Measurements from ENCODE around the gene SRSF8. TPM values are rescaled to one million over a fixed set of nuclear protein-coding genes. Genes with fewer than 3 reads are reported as not detected.

SRSF8 gene
- total and polyA plus RNA-seq, 2 donors (not counting 3 experiments of a cell fraction or from before 2014, with no cell fraction given), result 21.9 to 31.3 TPM

GRCh38 chr11:95076981-95077380 is 10.3 kb downstream of the SRSF8 start:
- Histone ChIP-seq H2AFZ (ENCODE audit: low read depth, low read length) (no peak overlapping the region), H3K79me2 (ENCODE audit: control insufficient read depth, insufficient read depth, low read length) (no peaks in the 10 kb centered on the region), H3K9ac (replicated peaks; ENCODE audit: extremely low read depth, insufficient read depth, low read length) (no peak overlapping the region), H3K9me3 (replicated peaks; ENCODE audit: control insufficient read depth, insufficient read depth, low read length) (no peaks in the 10 kb centered on the region), H3K4me1 (ENCODE audit: control insufficient read depth, extremely low read depth, insufficient read depth, low read length) (peaks cover 18% of the 10 kb centered on the region), H3K4me2 (ENCODE audit: insufficient read depth, low read length) (no peak overlapping the region), H3K36me3 (ENCODE audit: control insufficient read depth in 2 of 2, extremely low read depth in 1 of 2, insufficient read depth in 2 of 2, low read length in 2 of 2) (no peaks in the 10 kb centered on the region), H3K9me1 (replicated peaks; ENCODE audit: control insufficient read depth, extremely low read depth, insufficient read depth, low read length) (no peaks in the 10 kb centered on the region), H3K4me3 (replicated peaks in 1 of 3; ENCODE audit: insufficient read depth in 1 of 3, low read depth in 1 of 3, low read length in 3 of 3) (no peak overlapping the region), H3K27me3 (ENCODE audit: control insufficient read depth in 2 of 2, insufficient read depth in 2 of 2, low read length in 2 of 2) (no peaks in the 10 kb centered on the region), H3K27ac (ENCODE audit: insufficient read depth, low read depth, low read length) (no peak overlapping the region), H4K20me1 (replicated peaks; ENCODE audit: control insufficient read depth, extremely low read depth, insufficient read depth, low read length) (no peaks in the 10 kb centered on the region)
- no peak for TF ChIP-seq GATA2 (IDR thresholded peaks at IDR 0.05; ENCODE audit: insufficient read depth, insufficient read length, low read depth, low read length)
- TF ChIP-seq CTCF (IDR thresholded peaks at IDR 0.05; ENCODE audit: extremely low read depth in 1 of 2, insufficient read depth in 1 of 2, low read depth in 1 of 2, low read length in 2 of 2), result no peak
- TF ChIP-seq MYC (IDR thresholded peaks at IDR 0.05; ENCODE audit: low read depth, low read length), result no peak
- no peak for TF ChIP-seq EZH2 (IDR thresholded peaks at IDR 0.05; ENCODE audit: borderline replicate concordance, low read depth, low read length, severe bottlenecking)
- no peak for TF ChIP-seq MAX (IDR thresholded peaks at IDR 0.05; ENCODE audit: insufficient read depth, insufficient read length)
- TF ChIP-seq JUN (IDR thresholded peaks at IDR 0.05; ENCODE audit: borderline replicate concordance, insufficient read depth, insufficient read length, low read depth), result no peak
- TF ChIP-seq POLR2AphosphoS5 (IDR thresholded peaks at IDR 0.05; ENCODE audit: insufficient read depth, low read depth, low read length), result no peak
- TF ChIP-seq FOS (IDR thresholded peaks at IDR 0.05; ENCODE audit: borderline replicate concordance, insufficient read depth, low read length), result no peak
- TF ChIP-seq POLR2A (IDR thresholded peaks at IDR 0.05; ENCODE audit: low read depth, low read length), result no peak
- no TSS peak for BruUV-seq (replicated peaks)
- dilution Hi-C loops (cut with MboI; ENCODE audit: extremely low pct_ligation_motif_present, low sequenced_read_pairs), result no loop called here
- FAIRE-seq, result no peak
- intact Hi-C loops (cut with micrococcal nuclease), result no loop called here
- DNase-seq (ENCODE audit: low read depth, low spot score), result no peak
- ChIA-PET POLR2A (no interaction called here), CTCF (interaction anchor here (0.9 to 4.3 kb wide), 10 partner anchors 8 to 74 kb away, joined by 3 to 20 read pairs (median 4); partner anchors contain the start of genes ENDOD1 and SRSF8)
